ENCODE measurements around the gene FOXD1.

DNA sequence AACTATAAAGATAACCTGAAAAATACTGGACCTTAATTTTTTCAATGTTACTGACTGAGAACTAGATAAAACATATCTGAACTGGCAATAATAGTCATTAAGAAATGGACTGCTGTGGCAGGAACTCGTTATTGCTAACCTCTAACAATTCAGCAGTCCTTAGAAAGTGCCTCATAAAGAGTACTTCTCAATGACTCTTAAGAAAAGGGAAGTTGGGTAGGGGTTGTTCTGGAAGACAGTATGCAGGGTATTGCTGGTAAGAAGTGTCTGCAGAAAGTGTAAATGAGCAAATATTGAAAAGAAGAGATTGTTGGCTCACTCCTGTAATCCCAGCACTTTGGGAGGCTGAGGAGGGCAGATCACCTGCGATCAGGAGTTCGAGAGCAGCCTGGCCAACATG, 27.9 kb downstream of the FOXD1 start:
- TF ChIP-seq CTCF (IDR thresholded peaks at IDR 0.05) (no peak), POLR2A (IDR thresholded peaks at IDR 0.05) (no peak)

Measured in testis (tissue), 2 donors.